Smooth muscle cell (in vitro differentiated cells): ENCODE measurements around the gene SYCE1L. TPM values are rescaled to one million over a fixed set of nuclear protein-coding genes. Genes with fewer than 3 reads are reported as not detected.

Experiments used
- DNase-seq: peaks from one replicate; lab custom pipeline; 2025; ENCODE audit not compliant: unreplicated experiment; lab: John Stamatoyannopoulos, UW
- H2AFZ ChIP-seq: fragments of 200-600 bp; sonication (generic); 2 replicates; pipeline ENCODE4 v1.6.0; 2016; ENCODE audit warnings: antibody characterized with exemption, low read depth, mild to moderate bottlenecking
- H3F3A ChIP-seq: fragments of 200-600 bp; sonication (generic); 2 replicates; pipeline ENCODE4 v1.6.0; 2017; ENCODE audit warnings: antibody characterized with exemption, low read depth
- H3K27ac ChIP-seq: fragments of 200-600 bp; sonication (generic); 2 replicates; pipeline ENCODE4 v1.5.1; 2016; ENCODE audit warnings: low read depth, mild to moderate bottlenecking
- H3K27me3 ChIP-seq: fragments of 200-600 bp; sonication (generic); 2 replicates; pipeline ENCODE4 v1.6.1; 2016; ENCODE audit warnings: low read depth, mild to moderate bottlenecking
- H3K36me3 ChIP-seq: fragments of 200-600 bp; sonication (generic); 2 replicates; pipeline ENCODE4 v1.5.1; 2016; ENCODE audit warnings: low read depth
- H3K4me1 ChIP-seq: fragments of 200-600 bp; sonication (generic); 2 replicates; pipeline ENCODE4 v1.5.1; 2016; ENCODE audit warnings: low read depth
- H3K4me2 ChIP-seq: fragments of 200-600 bp; sonication (generic); 2 replicates; pipeline ENCODE4 v1.6.0; 2016; ENCODE audit warnings: mild to moderate bottlenecking
- H3K4me3 ChIP-seq: fragments of 200-600 bp; sonication (generic); 2 replicates; pipeline ENCODE4 v1.5.1; 2016; ENCODE audit warnings: mild to moderate bottlenecking
- H3K79me2 ChIP-seq: fragments of 200-600 bp; sonication (generic); 2 replicates; pipeline ENCODE4 v1.6.0; 2016; ENCODE audit warnings: low read depth, mild to moderate bottlenecking
- H3K9ac ChIP-seq: fragments of 200-600 bp; sonication (generic); 2 replicates; pipeline ENCODE4 v1.6.0; 2016; ENCODE audit warnings: low read depth
- H3K9me3 ChIP-seq: fragments of 200-600 bp; sonication (generic); replicated peaks from 2 replicates; pipeline ENCODE4 v1.5.1; 2016; ENCODE audit warnings: low read depth
- H4K20me1 ChIP-seq: fragments of 200-600 bp; sonication (generic); 2 replicates; pipeline ENCODE4 v1.6.0; 2016; ENCODE audit warnings: low read depth
- CTCF ChIP-seq: fragments of 200-600 bp; sonication (generic); IDR thresholded peaks from 2 replicates; pipeline ENCODE4 v1.5.1; 2017; ENCODE audit warnings: borderline replicate concordance, mild to moderate bottlenecking, antibody characterized with exemption; ENCODE audit not compliant: insufficient read depth, poor library complexity, severe bottlenecking
- WGBS: methylation state at CpG from one replicate; pipeline ENCODE4 v1.1.7; 2016; ENCODE audit warnings: low lambda C conversion rate; 5-methylcytosine and 5-hydroxymethylcytosine counted together
- polyA plus RNA-seq: library from polyadenylated mRNA; unstranded; fragments of >200 nt; fragmentation: Nextera tagmentation; extraction: Ambion mirVana; gene quantifications from 2 replicates; pipeline ENCODE4 v1.2.1, GENCODE V29; 2016
- total RNA-seq: library from RNA; depleted of rRNA; stranded (reverse); fragments of >200 nt; gene quantifications from 2 replicates; pipeline ENCODE4 v1.2.3, GENCODE V29; 2014

Gene SYCE1L
- total and polyA plus RNA-seq, 2 experiments from 2014 or later, result 1.6 to 3.8 TPM

- Histone ChIP-seq H3K4me2 (peak overlapping the region; percentile 96), H3K27ac (peak overlapping the region; percentile 26), H3K79me2 (no peaks in the 10 kb centered on the region), H3K9ac (peak overlapping the region; percentile 46), H3K36me3 (no peaks in the 10 kb centered on the region), H3K4me3 (peak overlapping the region; percentile 87), H2AFZ (peak overlapping the region; percentile 99), H3F3A (peaks cover 7% of the 10 kb centered on the region), H3K27me3 (no peaks in the 10 kb centered on the region), H4K20me1 (no peaks in the 10 kb centered on the region), H3K9me3 (no peaks in the 10 kb centered on the region), H3K4me1 (no peaks in the 10 kb centered on the region)
- DNase-seq, result no peak
- no peak for TF ChIP-seq CTCF
- 6% methylated on average over 16 of the region's 66 CpGs for WGBS
These were observed 12.9 kb downstream of the SYCE1L start for GRCh38 chr16:77211880-77212740.

GRCh38 chr16:77212741-77213541, 13.7 kb downstream of the SYCE1L start:
- H3K4me1 ChIP-seq, result no peaks in the 10 kb centered on the region
- WGBS, result 40% methylated on average over 34 of the region's 62 CpGs
- peak overlapping the region; percentile 87 for H3K4me3 ChIP-seq
- no peak for DNase-seq
- no peaks in the 10 kb centered on the region for H3K9me3 ChIP-seq
- no peaks in the 10 kb centered on the region for H3K27me3 ChIP-seq
- H3K36me3 ChIP-seq, result no peaks in the 10 kb centered on the region
- peak overlapping the region; percentile 46 for H3K9ac ChIP-seq
- peak overlapping the region; percentile 96 for H3K4me2 ChIP-seq
- peak overlapping the region; percentile 26 for H3K27ac ChIP-seq
- H3F3A ChIP-seq, result peaks cover 7% of the 10 kb centered on the region
- no peak for TF ChIP-seq CTCF
- no peaks in the 10 kb centered on the region for H3K79me2 ChIP-seq
- H2AFZ ChIP-seq, result peak overlapping the region; percentile 99
- H4K20me1 ChIP-seq, result no peaks in the 10 kb centered on the region

- H4K20me1 ChIP-seq, result no peaks in the 10 kb centered on the region
- WGBS, result 83% methylated on average over 15 of the region's 15 CpGs
- no peak for TF ChIP-seq CTCF
- H3K36me3 ChIP-seq, result no peaks in the 10 kb centered on the region
- H3K4me2 ChIP-seq, result peak overlapping the region; percentile 31
- H3K27ac ChIP-seq, result no peak overlapping the region
- H3K9me3 ChIP-seq, result no peaks in the 10 kb centered on the region
- no peaks in the 10 kb centered on the region for H3K27me3 ChIP-seq
- H3K79me2 ChIP-seq, result no peaks in the 10 kb centered on the region
- H2AFZ ChIP-seq, result no peak overlapping the region
- no peak for DNase-seq
- no peaks in the 10 kb centered on the region for H3K4me1 ChIP-seq
- H3K9ac ChIP-seq, result no peak overlapping the region
- no peak overlapping the region for H3K4me3 ChIP-seq
- peaks cover 7% of the 10 kb centered on the region for H3F3A ChIP-seq
These were observed 14.4 kb downstream of the SYCE1L start for GRCh38 chr16:77213542-77214106.
